Parathyroid adenoma (tissue), 2 donors: Measurements from ENCODE around the gene OLFML3.

Experiments
- H2AFZ ChIP-seq: fragments of 300-600 bp; sonication (generic); one replicate; pipeline ENCODE4 v1.7.0; 2017; ENCODE audit warnings: antibody characterized with exemption, mild to moderate bottlenecking
- H3K27ac ChIP-seq: fragments of 300-600 bp; sonication (generic); one replicate; pipeline ENCODE4 v1.7.0; 2017
- H3K27me3 ChIP-seq: fragments of 300-600 bp; sonication (generic); one replicate; pipeline ENCODE4 v1.7.0; 2017; ENCODE audit warnings: low read length; ENCODE audit not compliant: control insufficient read depth, insufficient read depth
- H3K36me3 ChIP-seq: fragments of 300-600 bp; sonication (generic); one replicate; pipeline ENCODE4 v1.7.0; 2017; ENCODE audit warnings: low read length; ENCODE audit not compliant: control insufficient read depth, insufficient read depth
- H3K4me1 ChIP-seq: fragments of 300-600 bp; sonication (generic); one replicate; pipeline ENCODE4 v1.7.0; 2017; ENCODE audit warnings: control low read depth
- H3K4me2 ChIP-seq: fragments of 300-600 bp; sonication (generic); one replicate; pipeline ENCODE4 v1.7.0; 2017; ENCODE audit warnings: low read length
- H3K4me3 ChIP-seq: fragments of 300-600 bp; sonication (generic); one replicate; pipeline ENCODE4 v1.7.0; 2017; ENCODE audit warnings: low read depth, low read length
- H3K79me2 ChIP-seq: fragments of 300-600 bp; sonication (generic); one replicate; pipeline ENCODE4 v1.7.0; 2017; ENCODE audit warnings: control low read depth
- H3K9ac ChIP-seq: fragments of 300-600 bp; sonication (generic); one replicate; pipeline ENCODE4 v1.7.0; 2017; ENCODE audit warnings: mild to moderate bottlenecking
- H3K9me3 ChIP-seq: fragments of 300-600 bp; sonication (generic); one replicate; pipeline ENCODE4 v1.7.0; 2017; ENCODE audit warnings: low read length; ENCODE audit not compliant: control insufficient read depth
- TF ChIP-seq, protein P1 (sequence below): fragments of 300-600 bp; sonication (generic); IDR thresholded peaks from one replicate; pipeline ENCODE4 v1.7.0; 2017; ENCODE audit warnings: antibody characterized with exemption, mild to moderate bottlenecking
- donor health status: primary hyperparathyroidism.

The OLFML3 gene, protein sequence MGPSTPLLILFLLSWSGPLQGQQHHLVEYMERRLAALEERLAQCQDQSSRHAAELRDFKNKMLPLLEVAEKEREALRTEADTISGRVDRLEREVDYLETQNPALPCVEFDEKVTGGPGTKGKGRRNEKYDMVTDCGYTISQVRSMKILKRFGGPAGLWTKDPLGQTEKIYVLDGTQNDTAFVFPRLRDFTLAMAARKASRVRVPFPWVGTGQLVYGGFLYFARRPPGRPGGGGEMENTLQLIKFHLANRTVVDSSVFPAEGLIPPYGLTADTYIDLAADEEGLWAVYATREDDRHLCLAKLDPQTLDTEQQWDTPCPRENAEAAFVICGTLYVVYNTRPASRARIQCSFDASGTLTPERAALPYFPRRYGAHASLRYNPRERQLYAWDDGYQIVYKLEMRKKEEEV

DNA sequence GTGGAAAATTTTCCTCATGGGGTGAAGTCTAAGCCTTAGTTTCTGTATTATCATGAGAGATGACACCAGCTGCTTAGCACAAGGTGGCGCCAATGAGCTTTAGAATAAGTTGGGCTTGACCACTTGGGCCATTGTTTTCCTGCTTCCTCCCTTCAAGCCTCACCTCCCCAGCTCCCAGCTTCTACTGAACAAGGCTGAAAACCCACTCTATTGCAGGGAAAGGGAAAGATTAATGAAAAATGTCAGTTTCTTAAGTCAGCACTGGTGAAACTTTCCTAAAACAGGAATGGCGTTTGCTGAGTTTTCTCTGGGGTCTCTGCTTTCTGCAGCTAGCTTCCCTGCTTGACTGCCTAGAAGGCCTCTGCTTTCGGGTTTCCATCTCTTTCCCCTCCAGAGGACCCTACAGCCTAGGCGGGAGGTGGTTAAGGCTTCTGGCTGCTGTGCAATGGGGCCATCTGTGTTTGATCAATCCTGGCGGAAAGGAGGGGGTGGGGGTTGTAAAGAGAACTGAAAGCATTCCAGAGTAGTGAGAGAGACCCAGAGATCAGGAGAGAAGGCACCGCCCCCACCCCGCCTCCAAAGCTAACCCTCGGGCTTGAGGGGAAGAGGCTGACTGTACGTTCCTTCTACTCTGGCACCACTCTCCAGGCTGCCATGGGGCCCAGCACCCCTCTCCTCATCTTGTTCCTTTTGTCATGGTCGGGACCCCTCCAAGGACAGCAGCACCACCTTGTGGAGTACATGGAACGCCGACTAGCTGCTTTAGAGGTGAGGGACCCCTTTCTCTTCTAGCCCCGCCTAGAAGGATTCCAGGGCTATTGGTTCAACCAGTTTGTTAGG lies at the start of gene OLFML3:
OLFML3 (plus strand) TSS at position 612 of the 840 bp plus-strand sequence; CDS start at position 655, 43 bp downstream.
- no peaks in the 10 kb centered on the region for H3K27me3 ChIP-seq

DNA sequence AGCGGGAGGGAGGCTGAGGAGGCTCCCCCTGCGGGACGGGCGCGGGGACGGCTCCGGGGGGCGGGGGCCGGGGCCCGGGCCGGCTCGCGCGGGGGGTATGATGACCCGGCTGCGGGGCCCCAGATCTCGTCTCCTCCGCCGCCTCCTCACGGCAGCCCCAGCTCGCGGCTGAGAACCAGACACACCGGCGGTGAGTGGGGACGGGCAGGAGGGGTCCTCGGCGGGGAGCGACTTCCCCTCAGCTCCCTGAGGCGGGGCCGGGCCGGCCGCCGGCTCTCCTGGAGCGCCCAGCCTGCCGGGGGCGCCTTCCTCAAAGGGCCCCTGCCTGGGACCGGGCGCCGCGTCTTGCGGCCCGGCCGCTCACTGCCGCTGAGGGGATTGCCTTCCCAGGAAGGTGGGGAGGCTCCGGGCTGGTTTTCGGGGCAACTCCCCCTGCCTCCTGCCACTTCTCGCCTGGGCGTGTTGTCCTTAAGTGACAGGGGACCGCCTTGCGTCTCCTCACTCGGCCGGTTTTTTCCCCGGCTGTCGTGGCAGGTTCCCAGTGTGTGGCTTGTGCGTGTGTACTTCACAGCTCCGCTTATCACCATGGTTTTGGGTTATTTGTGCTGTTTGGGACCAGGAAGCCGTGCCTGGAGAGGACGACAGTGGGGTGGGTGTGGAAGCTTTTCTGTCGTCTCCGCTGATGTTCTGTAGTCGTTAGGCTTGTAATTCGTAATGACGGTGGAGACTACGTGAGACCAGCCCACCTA lies 49.4 kb upstream of the OLFML3 start:
- no peaks in the 10 kb centered on the region for H3K36me3 ChIP-seq
- H3K79me2 ChIP-seq, result peaks cover 10% of the 10 kb centered on the region
- peak overlapping the region; percentile 76 for H3K9ac ChIP-seq
- H2AFZ ChIP-seq, result peak overlapping the region; percentile 93
- peaks cover 6% of the 10 kb centered on the region for H3K4me1 ChIP-seq
- TF ChIP-seq, protein P1, sequence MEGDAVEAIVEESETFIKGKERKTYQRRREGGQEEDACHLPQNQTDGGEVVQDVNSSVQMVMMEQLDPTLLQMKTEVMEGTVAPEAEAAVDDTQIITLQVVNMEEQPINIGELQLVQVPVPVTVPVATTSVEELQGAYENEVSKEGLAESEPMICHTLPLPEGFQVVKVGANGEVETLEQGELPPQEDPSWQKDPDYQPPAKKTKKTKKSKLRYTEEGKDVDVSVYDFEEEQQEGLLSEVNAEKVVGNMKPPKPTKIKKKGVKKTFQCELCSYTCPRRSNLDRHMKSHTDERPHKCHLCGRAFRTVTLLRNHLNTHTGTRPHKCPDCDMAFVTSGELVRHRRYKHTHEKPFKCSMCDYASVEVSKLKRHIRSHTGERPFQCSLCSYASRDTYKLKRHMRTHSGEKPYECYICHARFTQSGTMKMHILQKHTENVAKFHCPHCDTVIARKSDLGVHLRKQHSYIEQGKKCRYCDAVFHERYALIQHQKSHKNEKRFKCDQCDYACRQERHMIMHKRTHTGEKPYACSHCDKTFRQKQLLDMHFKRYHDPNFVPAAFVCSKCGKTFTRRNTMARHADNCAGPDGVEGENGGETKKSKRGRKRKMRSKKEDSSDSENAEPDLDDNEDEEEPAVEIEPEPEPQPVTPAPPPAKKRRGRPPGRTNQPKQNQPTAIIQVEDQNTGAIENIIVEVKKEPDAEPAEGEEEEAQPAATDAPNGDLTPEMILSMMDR, result no peak
- peak overlapping the region; percentile 97 for H3K4me2 ChIP-seq
- H3K27me3 ChIP-seq, result no peaks in the 10 kb centered on the region
- H3K9me3 ChIP-seq, result no peaks in the 10 kb centered on the region
- peak overlapping the region; percentile 92 for H3K27ac ChIP-seq
- peak overlapping the region; percentile 86 for H3K4me3 ChIP-seq

More for the DNA sequence above, at the start of gene OLFML3:
- no peak within 1 kb of the TSS for H2AFZ ChIP-seq
- no peak within 1 kb of the TSS for H3K4me3 ChIP-seq
- H3K4me1 ChIP-seq, result no peaks in the 10 kb centered on the region
- no peak within 1 kb of the TSS for H3K27ac ChIP-seq
- no peak within 1 kb of the TSS for H3K4me2 ChIP-seq
- TF ChIP-seq, protein P1, result peak; percentile 44
- no peaks in the 10 kb centered on the region for H3K79me2 ChIP-seq
- no peaks in the 10 kb centered on the region for H3K9me3 ChIP-seq
- H3K36me3 ChIP-seq, result no peaks in the 10 kb centered on the region
- H3K9ac ChIP-seq, result no peak within 1 kb of the TSS

DNA sequence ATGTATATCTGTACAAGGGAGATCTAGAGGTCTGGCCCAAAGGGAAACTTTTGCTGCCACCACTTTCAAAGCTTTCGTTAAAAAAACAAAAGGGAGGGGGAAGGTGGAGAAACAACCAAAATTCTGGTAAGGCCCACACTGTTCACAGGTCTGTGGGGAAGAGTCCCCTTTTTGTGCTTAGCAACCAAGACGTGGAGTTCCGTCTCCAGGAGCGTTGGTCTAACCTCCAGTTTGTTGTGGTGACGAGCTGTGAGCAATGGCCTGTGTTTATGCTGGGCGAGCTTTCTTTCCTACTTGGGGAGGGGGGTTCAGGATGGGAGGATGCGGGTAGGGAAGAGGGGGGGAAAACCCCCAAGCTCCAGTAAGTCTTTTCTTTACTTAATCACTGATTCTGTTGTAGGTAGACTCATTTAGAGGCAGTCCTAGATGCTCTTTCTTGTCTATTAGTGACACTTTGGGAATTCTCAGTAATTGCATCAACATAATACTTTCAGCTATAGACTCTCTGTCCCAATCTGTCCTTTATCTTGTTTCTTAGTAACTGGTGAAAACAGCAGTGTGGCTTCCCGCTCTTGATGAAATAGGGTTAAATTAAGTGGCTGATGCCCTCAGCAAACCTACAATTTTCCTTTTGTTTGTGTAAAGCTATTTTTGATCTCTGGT lies 48.6 kb upstream of the OLFML3 start:
- Histone ChIP-seq H3K4me3 (peak overlapping the region; percentile 86), H3K9ac (peak overlapping the region; percentile 76), H3K4me2 (peak overlapping the region; percentile 97), H3K4me1 (peaks cover 6% of the 10 kb centered on the region), H3K27ac (peak overlapping the region; percentile 92), H3K79me2 (peaks cover 13% of the 10 kb centered on the region), H2AFZ (peak overlapping the region; percentile 93), H3K36me3 (no peaks in the 10 kb centered on the region), H3K9me3 (no peaks in the 10 kb centered on the region), H3K27me3 (no peaks in the 10 kb centered on the region)
- TF ChIP-seq, protein P1, result no peak

DNA sequence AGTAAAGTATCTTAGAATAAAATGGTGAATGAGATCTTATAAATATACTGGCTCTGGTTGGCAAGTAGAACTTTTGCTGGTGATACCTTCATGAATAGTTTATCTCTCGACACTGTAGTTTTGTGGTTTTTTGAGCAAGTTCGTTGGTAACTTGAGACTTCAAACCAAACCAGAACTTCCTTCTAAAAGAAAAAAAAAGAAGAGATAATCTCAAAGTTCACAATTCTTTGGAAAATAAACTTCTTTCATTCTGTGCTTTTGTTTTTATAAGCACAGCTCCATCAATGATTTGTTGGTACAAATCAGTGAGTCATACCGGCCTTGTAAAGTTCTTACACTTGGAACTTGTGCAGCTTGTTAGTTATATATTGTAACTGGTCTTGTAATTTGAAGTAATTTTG lies 47.8 kb upstream of the OLFML3 start:
- Histone ChIP-seq H3K79me2 (peaks cover 13% of the 10 kb centered on the region), H3K36me3 (no peaks in the 10 kb centered on the region), H3K27me3 (no peaks in the 10 kb centered on the region), H3K4me3 (peak overlapping the region; percentile 86), H2AFZ (no peak overlapping the region), H3K9me3 (no peaks in the 10 kb centered on the region), H3K27ac (no peak overlapping the region), H3K9ac (no peak overlapping the region), H3K4me1 (peaks cover 6% of the 10 kb centered on the region), H3K4me2 (peak overlapping the region; percentile 97)
- TF ChIP-seq, protein P1, result no peak
